NCI-H2171 treated with DMSO at 0.1 percent for 48 hours (cell line): ENCODE measurements around the gene GART.

Experiments used
- DNase-seq: peaks from one replicate; lab custom pipeline; 2025; lab: John Stamatoyannopoulos, UW

Gene GART

GRCh38 chr21:33552999-33553598, 11.2 kb upstream of the GART start:
- DNase-seq: no peak

- DNase-seq: no peak
These were observed 10.4 kb upstream of the GART start for GRCh38 chr21:33552093-33552998.

GRCh38 chr21:33551664-33552063, 9.7 kb upstream of the GART start:
- no peak for DNase-seq

DNA sequence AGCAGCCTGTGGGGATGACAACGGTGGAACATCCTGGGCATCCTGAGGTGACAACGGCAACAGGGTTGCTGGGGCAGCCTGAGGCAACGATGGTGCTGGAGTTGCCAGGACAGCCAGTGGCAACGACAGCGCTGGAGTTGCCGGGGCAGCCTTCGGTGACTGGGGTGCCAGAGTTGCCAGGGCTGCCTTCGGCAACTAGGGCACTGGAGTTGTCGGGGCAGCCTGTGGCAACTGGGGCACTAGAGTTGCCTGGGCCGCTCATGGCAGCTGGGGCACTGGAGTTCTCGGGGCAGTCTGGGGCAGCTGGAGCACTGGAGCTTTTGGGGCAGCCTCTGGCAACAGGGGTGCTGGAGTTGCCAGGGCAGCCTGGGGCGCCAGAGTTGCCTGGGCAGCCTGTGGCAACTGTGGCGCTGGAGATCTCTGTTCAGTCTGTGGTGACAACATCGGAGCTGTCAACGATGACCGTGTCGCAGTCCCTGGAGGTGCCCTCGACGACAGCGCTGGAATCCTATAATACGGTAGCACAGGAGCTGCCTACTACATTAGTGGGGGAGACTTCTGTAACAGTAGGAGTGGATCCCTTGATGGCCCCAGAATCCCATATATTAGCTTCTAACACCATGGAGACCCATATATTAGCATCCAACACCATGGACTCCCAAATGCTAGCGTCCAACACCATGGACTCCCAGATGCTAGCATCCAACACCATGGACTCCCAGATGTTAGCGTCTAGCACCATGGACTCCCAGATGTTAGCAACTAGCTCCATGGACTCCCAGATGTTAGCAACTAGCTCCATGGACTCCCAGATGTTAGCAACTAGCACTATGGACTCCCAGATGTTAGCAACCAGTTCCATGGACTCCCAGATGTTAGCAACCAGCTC, 9.1 kb upstream of the GART start:
- no peak for DNase-seq

- no peak for DNase-seq
These were observed 8.2 kb upstream of the GART start for GRCh38 chr21:33549848-33550771.

DNA sequence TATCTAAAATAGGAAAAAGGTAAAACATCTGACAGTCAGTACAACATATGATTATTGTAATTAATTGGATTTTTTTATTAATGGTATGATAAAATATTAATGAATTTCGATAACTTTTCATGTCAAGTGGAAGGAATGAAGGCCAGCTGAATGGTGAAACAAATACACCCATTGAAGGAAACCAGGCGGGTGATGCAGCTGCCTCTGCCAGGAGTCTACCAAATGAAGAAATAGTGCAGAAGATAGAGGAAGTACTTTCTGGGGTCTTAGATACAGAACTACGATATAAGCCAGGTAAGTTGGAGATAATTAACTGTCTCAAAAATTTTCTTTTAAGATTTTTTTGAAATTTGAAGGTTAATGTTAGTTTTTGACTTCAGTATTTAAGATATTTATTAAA, 4.2 kb upstream of the GART start:
- no peak for DNase-seq

GRCh38 chr21:33544451-33545195, 2.7 kb upstream of the GART start:
- DNase-seq: no peak

DNA sequence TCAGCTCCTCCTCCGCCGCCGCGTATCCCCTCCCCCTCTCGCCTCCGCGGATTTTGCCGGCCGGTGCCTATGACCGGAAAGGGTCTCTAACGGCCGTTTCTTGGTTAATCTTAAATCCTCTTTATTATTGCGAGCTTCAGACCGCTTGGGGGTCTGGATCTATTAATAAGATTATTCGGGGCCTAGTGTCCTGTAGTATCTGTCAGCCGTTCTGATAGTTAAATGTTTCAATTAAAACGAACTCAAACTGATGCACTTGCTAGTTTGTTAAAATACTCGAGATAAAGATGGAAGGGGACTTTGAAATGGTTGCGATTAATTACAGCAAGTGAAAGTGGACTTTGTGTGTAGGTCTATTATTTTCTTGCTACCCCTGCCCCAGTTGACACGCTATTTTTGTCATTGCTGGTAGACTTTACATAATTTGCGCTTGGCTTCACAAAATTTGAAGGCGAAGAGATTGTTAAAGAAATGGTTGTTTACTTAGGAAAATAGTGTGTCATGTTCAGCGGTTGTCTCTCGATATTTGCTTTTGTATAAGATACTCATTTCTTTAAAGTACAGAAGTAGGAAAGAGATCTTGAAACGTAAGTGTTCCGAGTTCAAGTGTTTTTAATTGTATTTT, 1.7 kb upstream of the GART start:
- DNase-seq: no peak

- DNase-seq: peak; percentile 98
These were observed 955 bp upstream of the GART start, which contains the start of gene SON for GRCh38 chr21:33542640-33543504. Gene SON, plus strand, starts transcription at chr21:33543038. Its CDS starts 55 bp downstream, at chr21:33543093.

GRCh38 chr21:33541105-33541711, 709 bp downstream of the GART start:
- no peak for DNase-seq

GRCh38 chr21:33540711-33541104, 1.2 kb downstream of the GART start:
- no peak for DNase-seq

GRCh38 chr21:33539616-33540015, 2.3 kb downstream of the GART start:
- no peak for DNase-seq

DNA sequence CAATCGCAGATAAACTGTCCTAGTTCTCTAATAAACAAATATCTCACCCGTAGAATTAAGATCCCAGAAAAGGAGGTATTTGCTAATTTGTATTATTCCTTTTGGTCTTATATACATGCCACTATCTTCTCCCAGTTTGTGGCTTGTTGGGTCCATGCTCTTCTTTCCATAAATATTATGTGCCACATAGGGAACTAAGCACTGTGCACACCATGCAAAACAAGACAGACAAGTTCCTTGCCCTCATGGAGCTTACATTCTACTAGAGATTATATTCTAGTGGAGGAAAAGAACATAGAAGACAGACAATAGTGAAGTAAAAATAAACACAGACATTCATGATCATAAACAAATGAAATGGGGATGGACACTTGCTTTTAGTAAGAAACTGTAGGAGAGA, 4.7 kb downstream of the GART start:
- no peak for DNase-seq

GRCh38 chr21:33531007-33531406, 10.9 kb downstream of the GART start:
- DNase-seq: no peak

DNA sequence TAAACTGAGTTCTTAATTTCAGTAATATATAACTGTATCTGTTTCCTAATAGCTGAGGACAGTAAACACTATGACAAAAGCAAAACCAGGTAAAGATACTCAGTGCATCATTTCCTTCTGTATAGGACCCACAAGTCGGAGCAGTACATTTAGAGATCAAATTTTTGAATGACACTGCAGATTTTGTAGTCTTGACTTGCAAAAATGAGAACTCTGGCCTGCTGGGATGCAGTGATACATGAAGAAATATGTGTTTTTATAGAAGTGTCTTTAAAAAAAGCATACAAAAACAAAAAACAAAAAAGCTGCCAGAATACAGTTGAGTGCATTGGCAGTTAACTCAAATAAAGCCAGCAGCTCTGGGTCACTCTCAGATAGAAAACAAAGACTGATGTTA, 19.0 kb downstream of the GART start:
- DNase-seq: no peak

GRCh38 chr21:33522297-33522952, 19.5 kb downstream of the GART start:
- no peak for DNase-seq

DNA sequence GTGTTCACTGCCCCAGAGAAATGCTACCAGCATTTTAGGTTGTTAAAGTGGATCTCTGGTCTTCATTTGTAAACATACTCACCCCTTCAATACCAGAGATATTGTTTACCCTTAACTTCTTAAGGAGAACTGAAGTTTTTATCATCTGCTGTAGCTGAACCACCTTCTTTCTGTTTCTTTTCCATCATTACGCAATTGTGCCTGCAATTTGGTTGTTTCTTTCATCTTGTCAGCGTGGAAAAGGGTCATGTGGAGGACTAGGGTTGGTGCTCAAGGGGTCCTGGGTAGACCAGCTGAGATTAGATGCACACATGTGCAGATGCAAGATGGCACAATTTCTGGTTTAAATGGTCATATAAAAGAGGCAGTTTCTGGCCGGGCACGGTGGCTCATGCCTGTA, 23.0 kb downstream of the GART start:
- DNase-seq: no peak

DNA sequence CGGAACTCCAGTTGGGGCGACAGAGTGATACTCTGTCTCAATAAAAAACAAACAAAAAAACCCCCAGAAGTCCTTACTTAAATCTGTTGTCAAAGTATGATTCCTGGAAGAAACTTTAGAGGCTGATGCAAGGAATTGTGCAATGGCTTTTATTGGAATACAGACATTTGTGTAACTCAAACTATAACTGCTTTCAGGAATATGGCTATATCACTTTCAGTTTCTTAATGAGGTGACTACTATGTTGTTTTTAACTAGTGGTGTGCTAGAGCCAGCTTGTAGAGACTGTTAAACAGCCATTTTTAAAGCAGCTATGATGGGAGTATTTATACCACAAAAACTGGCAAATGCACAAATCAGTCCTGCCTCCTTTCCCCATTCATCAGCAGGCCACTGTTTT, 27.7 kb downstream of the GART start:
- no peak for DNase-seq
